GM19438 (cell line): Measurements from ENCODE around the gene SFMBT2.

Experiments used
- ATAC-seq: cut with Tn5 transposase; IDR thresholded peaks from one replicate; pipeline ENCODE4 v1.9.1; 2021; ENCODE audit warnings: low read depth; ENCODE audit not compliant: unreplicated experiment

The SFMBT2 gene

DNA sequence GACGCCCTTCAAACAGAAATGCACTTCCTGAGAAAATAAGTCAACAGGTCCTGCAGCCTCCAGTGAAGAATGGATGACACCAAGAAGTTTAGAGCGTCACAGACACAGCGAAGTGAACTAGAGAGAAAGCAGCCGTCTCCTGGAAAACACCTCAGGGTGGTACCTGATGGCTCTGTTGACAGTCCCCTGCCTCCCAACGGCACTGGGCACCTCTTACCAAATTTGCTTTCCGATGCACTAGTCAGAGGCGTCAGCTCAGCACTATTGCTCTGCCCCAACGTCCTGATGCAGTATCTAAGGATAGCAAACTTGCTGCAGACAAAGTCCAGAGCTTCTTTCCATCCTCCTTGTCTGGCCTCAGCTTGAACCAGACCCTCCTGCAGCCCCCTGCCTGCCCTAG, 38.3 kb downstream of the SFMBT2 start:
- no peak for ATAC-seq

DNA sequence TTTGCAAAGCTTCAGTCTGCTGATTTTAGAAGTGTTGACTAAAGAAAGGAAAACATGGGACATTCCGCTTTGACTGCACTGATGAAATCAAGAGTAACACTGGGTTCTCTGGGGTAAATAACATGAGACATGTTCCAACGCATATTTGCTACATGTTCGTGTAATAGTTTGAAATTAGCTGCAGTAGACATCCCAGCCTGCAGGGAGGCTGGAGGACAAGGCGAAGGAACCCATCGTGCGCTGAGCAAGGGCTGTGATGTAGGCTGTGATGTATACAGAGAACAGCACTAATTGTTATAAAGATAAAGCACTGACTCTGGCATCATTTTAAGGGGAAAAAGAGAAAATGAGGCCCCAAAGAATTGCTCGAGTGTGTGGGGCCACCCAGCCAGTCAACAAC, 40.3 kb downstream of the SFMBT2 start:
- ATAC-seq: no peak

DNA sequence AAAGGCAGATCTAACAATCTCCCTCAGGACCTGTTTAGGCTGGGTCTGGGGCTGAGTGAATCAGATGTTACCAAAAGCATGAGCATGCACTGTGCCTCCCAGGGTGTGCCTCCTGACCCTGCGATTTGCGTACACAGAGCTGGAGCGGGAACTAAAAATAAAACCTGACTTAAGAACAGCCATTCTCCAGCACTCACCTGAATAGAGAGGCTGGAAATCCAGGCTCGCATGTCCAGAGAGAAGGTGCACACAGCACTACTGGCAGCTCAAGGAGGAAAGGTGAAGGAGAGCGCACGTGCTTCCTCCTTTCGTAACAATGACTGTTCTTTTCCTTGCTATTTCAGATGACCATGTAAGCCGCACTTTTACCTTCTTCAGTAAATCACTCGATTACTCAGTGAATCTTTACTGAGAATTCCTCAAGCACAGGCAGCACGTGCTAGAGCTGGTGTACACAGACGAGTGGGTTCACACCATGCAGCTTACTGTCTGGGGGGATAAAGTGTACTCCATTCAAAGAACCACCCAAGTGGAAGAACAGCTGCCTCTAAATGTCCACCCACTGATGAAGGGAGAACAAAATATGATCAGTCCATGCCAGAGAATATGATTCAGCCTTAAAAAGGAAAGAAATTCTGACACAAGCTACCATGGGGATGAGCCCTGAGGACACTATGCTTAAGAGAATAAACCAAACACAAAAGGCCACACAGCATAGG, 45.6 kb downstream of the SFMBT2 start:
- no peak for ATAC-seq

DNA sequence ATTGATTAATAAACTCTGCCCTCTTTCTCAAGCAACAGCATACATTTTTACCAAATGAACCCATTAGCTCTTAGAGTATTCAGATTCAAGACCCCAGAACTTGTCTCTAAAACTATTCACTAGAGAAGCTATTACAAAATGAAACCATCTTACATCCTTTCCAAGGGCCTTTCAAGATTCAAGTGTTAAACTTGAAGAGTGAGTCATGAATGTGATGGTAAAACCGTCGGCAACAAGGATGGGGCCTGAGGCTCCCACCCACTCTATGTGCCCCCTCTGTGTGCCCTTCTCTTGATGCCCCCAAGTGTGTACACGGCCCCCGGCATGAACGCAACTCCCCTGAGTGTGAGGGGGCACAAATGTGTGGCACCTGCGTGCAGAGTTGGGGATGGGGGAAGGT, 46.4 kb downstream of the SFMBT2 start:
- ATAC-seq: no peak

DNA sequence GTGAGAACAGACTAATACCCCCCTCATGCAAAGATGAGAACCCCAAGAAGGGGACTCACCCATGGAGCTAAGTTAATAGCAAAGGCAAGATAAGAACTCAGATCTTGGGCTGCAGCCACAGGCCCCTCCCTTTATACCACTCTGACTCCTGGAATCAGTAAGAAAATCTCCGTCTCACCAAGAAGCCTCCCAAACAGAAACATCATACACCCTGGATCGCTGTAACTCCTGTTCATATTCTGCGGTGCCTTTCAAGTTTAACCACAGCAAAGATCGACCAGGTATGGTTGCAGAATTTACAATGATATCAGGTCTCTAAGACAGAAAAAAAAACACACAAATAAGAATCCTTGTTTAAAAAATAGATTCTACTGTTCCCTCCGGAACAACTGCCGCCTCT, 47.1 kb downstream of the SFMBT2 start:
- no peak for ATAC-seq

DNA sequence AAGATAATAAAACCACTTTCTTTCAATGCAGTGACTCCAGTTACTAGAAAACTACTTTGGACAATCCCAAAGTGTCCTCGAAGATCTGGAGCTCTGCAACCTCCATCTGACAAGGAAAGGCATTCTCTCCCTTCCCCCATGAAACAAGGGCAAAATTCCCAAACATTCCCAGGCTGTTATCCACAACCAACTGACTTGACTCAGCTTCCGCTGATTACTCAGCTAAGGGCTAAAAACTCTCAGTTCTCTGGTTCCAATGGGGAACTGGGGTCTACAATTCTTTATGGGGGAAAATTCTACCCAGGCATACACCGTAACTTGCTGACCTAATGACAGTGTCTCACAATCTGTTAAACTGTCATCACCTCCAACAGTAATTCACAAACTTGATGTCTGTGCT, 48.4 kb downstream of the SFMBT2 start:
- no peak for ATAC-seq

DNA sequence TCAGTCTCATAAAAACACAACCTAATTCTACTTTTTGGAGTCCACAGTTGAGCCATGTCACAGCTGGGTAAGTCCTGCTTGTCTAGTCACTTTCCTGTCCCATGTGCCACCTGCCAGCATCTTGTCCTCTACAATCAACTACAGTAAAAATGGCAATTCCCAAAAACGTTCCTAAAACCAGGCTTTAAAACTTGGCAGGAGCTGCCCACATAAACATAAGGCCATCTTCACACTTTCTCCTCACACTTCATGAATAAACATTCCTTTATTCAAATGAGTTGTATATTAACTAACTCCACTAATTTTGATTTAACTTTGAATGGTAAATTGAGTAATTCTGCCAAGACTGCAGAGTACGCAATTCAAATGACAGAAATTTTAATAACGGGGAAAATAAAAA, 49.5 kb downstream of the SFMBT2 start:
- no peak for ATAC-seq

DNA sequence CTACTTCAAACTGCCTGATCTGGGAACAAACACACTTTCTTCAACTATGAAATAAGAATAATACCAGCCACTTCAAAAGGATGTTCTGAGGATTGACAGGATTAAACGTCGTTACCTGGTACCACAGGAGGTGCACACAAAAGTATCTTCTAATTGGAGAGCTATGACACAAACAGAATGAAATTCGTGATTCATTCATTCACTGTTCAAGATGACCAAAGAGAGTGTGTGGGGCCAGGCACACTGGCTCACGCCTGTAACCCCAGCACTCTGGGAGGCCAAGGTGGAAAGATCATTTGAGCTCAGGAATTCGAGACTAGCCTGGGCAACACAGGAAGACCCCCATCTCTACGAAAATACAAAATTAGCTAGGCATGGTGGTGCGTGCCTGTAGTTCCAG, 50.9 kb downstream of the SFMBT2 start:
- no peak for ATAC-seq

DNA sequence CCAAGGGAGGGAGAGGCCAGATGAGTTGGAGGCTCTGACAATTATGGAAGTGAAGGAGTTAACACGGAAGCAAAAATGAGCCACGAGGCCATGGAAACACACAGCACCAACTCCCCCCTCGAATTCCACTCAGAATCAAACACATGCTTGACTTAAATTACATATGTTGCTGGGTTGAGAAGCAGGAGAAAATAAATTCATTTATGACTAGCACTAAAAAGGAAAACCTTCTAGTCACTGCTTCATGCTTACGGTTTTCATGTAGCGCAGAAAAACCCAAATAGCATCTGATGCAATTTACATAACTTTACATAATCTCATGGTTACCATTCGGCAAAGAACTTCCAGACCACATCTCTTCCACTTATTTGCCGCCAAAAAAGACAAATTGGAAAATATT, 51.5 kb downstream of the SFMBT2 start:
- ATAC-seq: no peak

DNA sequence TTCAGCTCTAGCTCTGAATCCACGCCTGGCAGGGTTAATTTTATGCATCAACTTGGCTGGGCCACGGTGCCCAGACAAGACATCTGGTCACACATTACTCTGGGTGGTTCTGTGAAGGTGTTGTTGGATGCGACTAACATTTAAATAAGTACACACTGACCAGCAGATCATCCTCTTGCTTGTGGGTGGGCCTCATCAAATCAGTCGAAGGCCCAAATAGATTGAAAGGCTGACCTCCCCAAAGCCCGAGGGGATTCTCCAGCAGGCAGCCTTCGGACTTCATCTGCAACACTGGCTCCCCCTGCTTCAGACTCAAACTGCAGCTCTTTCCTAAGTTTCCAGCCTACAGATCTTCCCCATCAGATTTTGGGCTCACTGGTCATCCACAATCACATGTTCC, 53.6 kb downstream of the SFMBT2 start:
- no peak for ATAC-seq

DNA sequence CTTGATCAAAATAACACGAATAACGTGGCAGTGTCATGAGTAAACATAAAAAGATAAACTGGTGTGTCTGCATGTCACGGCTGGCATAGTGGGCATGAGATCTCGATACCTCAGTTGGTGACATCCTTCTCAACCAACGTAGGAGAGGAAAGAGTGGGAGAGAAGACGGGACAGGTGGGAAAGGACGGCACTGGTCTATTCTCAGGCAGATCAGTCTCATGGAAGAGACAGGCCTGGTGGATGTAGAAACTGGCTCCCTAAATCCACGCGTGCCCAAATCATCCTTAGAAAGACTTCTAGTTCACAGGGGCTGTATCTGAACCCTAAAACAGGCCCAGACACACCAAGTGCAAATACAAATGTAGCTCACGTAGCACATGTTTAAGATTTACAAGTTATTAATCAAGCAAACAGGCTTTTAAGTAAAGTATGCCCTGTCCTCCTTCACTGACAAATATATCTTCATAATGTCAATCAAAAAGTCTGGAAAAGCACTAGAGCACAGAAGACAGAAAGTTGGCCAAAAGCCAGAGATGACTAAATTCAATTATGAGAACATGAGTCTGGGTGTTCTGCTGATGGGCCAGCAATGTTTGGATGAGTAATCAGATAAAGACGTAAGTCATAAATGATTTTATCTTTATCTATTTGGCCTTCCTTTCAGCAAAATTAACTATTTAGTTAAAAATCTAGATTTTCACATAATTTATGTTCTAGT, 56.3 kb downstream of the SFMBT2 start:
- ATAC-seq: no peak

DNA sequence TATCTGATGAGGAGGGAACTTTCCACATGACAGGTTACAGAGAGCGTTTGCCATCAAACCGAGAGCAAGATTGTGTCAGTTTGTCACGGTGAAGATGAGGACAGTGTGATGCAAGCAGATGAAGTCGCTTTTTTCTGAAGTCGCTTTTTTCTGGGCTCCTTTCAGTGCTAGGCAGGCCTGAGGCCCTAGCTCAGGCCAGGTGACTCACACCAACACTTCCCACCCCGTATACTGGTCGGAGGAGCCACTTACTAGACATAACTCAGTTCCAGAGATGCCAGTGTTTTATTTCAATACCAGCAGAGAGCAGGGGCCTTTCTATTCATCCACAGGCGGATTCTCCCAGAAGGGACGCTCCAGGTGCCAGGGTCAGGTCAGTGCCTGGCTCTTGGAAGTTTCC, 58.9 kb downstream of the SFMBT2 start:
- no peak for ATAC-seq

DNA sequence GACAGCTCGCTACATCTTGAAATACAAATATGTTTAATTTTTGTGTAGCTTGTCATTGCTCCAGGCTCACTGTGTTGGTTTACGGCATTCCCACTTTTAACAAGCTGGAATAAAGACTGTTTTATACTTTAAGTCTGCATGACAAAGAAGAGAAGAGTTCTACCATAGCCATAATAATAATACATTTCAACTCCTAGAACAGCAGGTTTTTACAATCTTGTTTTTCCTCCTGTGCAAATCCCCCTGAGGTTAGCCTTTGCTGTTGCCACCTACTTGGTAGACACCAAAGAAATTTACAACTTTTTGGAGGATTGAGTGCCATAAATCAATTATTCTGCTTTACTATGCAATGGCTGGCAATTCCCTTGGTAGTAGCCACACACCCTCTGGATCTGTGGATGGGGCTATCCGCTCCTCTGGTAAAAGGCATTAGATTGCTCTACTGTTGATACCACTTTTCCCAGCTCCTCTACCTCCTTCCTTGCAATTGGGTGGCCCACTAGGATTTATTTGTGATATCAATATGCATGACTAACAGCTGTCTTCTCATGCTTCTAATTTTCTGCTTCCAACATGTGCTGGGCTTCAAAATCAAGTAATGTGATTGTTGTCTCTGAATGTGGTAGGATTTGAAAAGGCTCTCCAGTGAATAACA, 60.2 kb downstream of the SFMBT2 start:
- no peak for ATAC-seq

DNA sequence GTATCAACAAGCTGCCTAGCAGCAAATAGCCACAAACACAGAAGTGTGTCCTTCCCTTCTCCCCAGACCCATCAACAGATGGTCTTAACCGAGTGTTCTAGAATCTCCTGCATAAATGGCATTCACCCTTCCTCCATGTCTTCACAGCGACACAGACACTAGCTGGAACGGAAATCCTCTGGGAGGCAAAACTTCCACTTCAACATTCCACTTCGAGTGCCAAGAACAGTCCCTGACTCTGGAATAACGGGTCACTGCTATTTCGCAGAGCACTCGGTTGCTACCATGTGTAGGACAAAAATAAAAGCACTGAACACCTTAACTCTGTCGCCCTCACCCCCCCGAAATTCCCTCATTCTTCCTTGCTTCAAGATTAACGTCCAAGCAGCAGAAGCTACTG, 65.1 kb downstream of the SFMBT2 start:
- no peak for ATAC-seq

DNA sequence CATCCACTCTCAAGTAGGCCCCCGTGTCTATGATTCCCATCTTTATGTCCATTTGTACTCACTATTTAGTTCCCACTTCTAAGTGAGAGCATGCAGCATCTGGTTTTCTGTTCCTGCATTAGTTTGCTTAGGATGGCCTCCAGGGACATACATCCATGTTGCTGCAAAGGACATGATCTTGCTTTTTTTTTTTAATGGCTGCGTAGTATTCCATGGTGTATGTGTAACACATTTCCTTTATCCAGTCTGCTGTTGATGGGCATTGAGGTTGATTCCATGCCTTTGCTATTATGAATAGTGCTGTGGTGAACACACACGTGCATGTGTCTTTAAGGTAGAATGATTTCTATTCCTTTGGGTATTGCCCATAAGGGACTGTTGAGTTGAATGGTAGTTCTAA, 67.8 kb downstream of the SFMBT2 start:
- ATAC-seq: no peak

DNA sequence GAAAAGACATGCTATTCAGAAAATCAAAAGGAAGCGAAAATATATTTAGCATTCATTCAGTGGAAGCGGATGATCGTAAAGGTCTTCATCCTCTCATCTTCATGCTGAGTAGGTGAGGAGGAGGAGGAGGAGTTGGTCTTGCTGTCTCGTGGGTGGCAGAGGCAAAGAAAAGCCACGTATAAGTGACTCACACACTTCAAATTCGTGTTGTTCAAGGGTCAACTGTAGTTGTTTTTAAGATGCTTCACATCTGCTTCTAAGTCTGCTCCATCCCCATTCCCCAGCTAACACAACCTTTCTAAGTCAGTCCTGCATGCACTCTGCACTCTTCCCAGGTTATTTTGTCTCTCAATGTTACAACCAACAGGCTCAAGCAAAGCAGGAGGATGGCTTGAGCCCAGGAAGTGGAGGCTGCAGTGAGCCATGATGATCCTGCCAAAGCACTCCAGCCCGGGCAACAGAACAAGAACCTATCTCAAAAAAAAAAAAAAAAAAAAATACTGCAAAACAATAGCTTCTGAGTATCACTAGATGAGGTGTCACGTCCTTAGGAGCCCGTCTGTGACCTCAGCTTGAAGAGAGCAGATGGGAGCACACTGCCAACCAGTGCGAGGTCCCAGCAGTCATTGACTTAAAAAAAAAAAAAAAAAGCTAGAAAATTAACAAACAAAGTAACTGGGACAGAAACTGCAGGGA, 70.5 kb downstream of the SFMBT2 start:
- ATAC-seq: no peak

DNA sequence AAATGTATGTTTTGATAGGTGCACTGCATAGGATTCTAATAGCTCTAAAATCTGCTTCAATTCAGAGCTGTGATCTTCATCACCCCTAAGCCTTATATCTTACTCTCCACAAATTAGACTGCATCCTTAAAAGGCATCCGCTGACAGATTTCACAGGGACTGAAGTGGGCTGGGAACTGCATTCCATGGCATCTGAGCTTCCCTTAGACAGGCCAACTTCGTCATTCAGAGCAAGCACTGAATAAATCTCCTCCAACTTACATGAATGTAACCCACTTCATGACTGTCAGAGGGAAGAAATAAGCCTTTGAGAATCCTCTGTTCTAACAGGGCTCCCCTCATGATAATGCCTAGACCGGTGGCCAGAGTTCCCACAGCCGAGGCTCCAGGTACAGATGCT, 71.3 kb downstream of the SFMBT2 start:
- no peak for ATAC-seq

DNA sequence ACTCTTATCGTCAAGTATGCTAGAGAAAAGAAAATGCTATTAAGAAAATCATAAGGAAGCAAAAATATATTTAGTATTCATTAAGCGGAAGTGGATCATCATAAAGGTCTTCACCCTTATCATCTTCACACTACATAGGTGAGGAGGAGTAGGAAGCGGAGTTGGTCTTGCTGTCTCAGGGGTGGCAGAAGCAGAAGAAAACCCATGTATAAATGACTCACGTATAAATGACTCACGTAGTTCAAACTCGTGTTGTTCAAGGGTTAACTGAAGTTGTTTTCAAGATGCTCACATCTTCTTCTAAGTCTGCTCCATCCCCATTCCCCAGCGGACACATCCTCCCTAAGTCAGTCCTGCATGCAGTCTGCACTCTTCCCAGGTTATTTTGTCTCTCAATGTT, 72.4 kb downstream of the SFMBT2 start:
- ATAC-seq: no peak

DNA sequence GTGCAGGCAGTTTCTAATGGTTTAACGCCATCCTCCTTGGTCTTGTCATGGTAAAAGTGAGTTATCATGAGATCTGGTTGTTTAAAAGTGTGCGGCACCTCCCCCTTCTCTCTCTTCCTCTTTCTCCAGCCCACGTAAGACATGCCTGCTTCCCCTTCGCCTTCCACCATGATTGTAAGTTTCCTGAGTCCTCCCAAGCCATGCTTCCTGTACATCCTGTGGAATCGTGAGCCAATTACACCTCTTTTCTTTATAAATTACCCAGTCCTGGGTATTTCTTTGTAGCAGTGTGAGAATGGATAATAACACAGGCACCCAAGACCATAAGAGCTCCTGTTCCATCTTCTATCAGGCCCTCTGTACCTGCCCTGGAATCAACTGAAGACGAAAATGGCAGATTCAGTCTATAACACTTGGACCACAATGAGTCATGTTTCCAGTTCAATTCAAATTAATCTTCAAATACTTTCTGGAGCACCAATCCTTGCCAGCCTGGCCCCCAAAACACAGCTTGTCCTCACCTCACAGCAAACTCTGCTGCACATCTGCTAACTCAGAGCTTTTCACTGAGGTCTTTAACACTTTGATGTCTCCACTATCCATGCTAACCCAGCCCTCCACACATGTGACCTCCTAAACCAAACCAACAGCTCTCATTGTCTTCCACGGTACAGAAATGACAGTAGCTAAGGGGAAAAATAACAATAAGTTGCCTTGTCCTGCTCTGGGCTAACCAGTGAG, 73.2 kb downstream of the SFMBT2 start:
- ATAC-seq: peak; percentile 79

DNA sequence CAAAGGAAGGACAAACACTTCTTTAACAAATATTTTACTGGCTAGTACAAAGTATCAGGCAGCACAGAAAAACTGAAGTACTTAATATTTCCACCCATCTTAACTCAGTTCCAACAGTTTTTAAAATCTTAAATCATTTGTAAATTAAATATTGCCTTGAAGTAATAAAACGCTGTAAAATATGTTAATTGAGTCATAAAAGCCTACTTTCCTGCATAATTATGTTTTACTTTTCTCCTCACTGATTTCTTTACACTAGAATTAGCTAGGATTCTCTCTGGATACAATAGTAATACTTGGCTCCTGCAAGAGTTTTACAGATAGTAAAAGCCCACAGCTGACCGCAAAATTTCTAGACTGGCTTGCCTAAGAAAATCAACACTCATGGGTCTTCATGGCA, 74.9 kb downstream of the SFMBT2 start:
- ATAC-seq: no peak

DNA sequence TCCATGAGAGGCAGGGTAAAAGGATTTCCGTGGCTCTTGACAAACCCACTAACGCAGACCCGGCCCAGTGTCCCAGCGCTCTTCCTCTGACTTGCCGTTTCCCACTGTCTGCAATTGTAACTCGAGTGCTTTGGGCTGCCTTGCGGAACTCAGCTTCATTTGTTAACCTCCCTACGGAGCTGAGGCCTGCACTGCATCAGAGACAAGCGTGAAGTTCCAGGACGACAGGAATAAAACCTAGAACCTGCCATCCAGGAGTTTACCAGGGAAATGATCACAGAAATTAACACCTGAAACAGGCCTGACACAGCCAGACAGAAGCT, 76.2 kb downstream of the SFMBT2 start:
- ATAC-seq: no peak
